ENCODE measurements around the gene ICA1L.

Gene ICA1L

GRCh38 chr2:202773301-202773973 lies 98.1 kb downstream of the ICA1L start:
- ATAC-seq, result no peak
- Mint-ChIP-seq H3K27ac (no peak overlapping the region), H3K9me3 (no peaks in the 10 kb centered on the region), H3K4me3 (no peak overlapping the region), H3K36me3 (peaks cover 27% of the 10 kb centered on the region), H3K27me3 (no peaks in the 10 kb centered on the region), H3K4me1 (no peaks in the 10 kb centered on the region)

DNA sequence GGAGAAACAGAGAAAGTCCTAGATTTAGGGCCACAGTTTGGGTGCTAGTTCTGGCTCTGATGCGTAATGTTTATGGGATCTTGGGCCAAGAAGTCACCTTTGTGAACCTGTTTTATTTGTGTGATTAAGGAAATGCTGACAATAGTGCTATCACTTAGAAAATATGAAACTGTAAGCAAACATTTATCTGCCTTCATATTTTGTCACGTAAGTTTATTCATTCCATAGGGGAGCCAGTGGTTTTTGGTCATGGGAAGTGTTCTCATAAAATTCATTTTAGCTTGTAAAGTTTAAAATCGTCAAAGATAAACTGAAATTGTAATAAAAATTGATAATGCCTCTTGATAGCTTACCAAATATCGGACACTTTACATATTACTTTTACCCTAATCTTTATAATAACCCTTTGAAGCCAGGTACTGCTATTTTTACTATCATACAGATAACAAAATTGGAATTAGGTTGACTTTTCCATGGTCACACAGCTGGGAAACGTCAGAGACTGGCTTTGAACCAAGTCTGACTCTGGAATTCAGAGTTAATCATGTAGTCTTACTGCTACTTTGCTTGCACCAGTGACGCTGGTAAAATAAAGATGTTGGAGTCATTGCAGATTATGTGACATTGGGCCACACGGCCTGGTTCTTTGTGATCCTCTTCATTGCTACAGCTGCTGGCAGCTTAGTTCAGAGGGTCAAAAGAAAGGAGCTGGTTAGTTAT lies 99.7 kb downstream of the ICA1L start:
- no peaks in the 10 kb centered on the region for H3K27me3 Mint-ChIP-seq
- no peaks in the 10 kb centered on the region for H3K9me3 Mint-ChIP-seq
- no peak overlapping the region for H3K4me3 Mint-ChIP-seq
- H3K4me1 Mint-ChIP-seq, result no peaks in the 10 kb centered on the region
- H3K36me3 Mint-ChIP-seq, result peaks cover 32% of the 10 kb centered on the region
- H3K27ac Mint-ChIP-seq, result no peak overlapping the region
- ATAC-seq, result no peak

- no peaks in the 10 kb centered on the region for H3K9me3 Mint-ChIP-seq
- no peaks in the 10 kb centered on the region for H3K27me3 Mint-ChIP-seq
- H3K27ac Mint-ChIP-seq, result no peak overlapping the region
- no peak for ATAC-seq
- no peaks in the 10 kb centered on the region for H3K4me1 Mint-ChIP-seq
- no peak overlapping the region for H3K4me3 Mint-ChIP-seq
- peaks cover 38% of the 10 kb centered on the region for H3K36me3 Mint-ChIP-seq
Measured at GRCh38 chr2:202771336-202771735, 100.2 kb downstream of the ICA1L start.

GRCh38 chr2:202769201-202769600 lies 102.4 kb downstream of the ICA1L start:
- Mint-ChIP-seq H3K4me1 (no peaks in the 10 kb centered on the region), H3K27me3 (no peaks in the 10 kb centered on the region), H3K27ac (no peak overlapping the region), H3K4me3 (no peak overlapping the region), H3K36me3 (peaks cover 35% of the 10 kb centered on the region), H3K9me3 (no peaks in the 10 kb centered on the region)
- ATAC-seq, result no peak

- Mint-ChIP-seq H3K4me3 (no peak overlapping the region), H3K27me3 (no peaks in the 10 kb centered on the region)
Measured at GRCh38 chr2:202768273-202768672, 103.3 kb downstream of the ICA1L start.

DNA sequence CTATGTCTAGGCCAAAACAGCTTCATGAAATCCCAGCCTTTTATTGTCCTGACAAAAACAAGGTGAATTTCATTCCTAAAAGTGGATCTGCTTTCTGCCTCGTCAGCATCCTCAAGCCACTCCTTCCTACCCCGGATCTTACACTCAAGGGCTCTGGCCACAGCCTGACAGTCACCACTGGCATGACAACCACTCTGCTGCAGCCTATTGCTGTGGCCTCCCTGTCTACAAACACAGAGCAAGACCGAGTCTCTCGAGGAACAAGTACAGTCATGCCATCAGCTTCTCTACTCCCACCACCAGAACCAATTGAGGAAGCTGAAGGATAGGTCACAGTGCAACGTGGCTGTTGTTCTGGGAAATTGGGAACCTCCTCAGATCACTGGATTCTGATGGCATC lies 106.1 kb downstream of the ICA1L start:
- H3K4me1 Mint-ChIP-seq, result peaks cover 8% of the 10 kb centered on the region
- H3K27me3 Mint-ChIP-seq, result no peaks in the 10 kb centered on the region
- no peaks in the 10 kb centered on the region for H3K9me3 Mint-ChIP-seq
- no peak overlapping the region for H3K4me3 Mint-ChIP-seq
- peaks cover 65% of the 10 kb centered on the region for H3K36me3 Mint-ChIP-seq
- no peak for ATAC-seq
- H3K27ac Mint-ChIP-seq, result no peak overlapping the region

More at GRCh38 chr2:202768273-202768672, 103.3 kb downstream of the ICA1L start:
- Mint-ChIP-seq H3K4me1 (no peaks in the 10 kb centered on the region), H3K9me3 (no peaks in the 10 kb centered on the region), H3K27ac (no peak overlapping the region), H3K36me3 (peaks cover 39% of the 10 kb centered on the region)
- no peak for ATAC-seq

- no peak for ATAC-seq
- no peak overlapping the region for H3K4me3 Mint-ChIP-seq
- H3K36me3 Mint-ChIP-seq, result peaks cover 67% of the 10 kb centered on the region
- H3K27ac Mint-ChIP-seq, result no peak overlapping the region
- peaks cover 8% of the 10 kb centered on the region for H3K4me1 Mint-ChIP-seq
- H3K27me3 Mint-ChIP-seq, result no peaks in the 10 kb centered on the region
- H3K9me3 Mint-ChIP-seq, result no peaks in the 10 kb centered on the region
Measured at GRCh38 chr2:202764991-202765390, 106.6 kb downstream of the ICA1L start.

- ATAC-seq, result no peak
- Mint-ChIP-seq H3K4me1 (peaks cover 8% of the 10 kb centered on the region), H3K9me3 (no peaks in the 10 kb centered on the region), H3K27me3 (no peaks in the 10 kb centered on the region), H3K27ac (no peak overlapping the region), H3K36me3 (peaks cover 65% of the 10 kb centered on the region), H3K4me3 (no peak overlapping the region)
Measured at GRCh38 chr2:202763916-202764315, 107.7 kb downstream of the ICA1L start.

- Mint-ChIP-seq H3K36me3 (peaks cover 60% of the 10 kb centered on the region), H3K27ac (no peak overlapping the region), H3K4me1 (peaks cover 8% of the 10 kb centered on the region), H3K9me3 (no peaks in the 10 kb centered on the region), H3K27me3 (no peaks in the 10 kb centered on the region), H3K4me3 (no peak overlapping the region)
- ATAC-seq, result no peak
Measured at GRCh38 chr2:202762556-202762955, 109.0 kb downstream of the ICA1L start.

DNA sequence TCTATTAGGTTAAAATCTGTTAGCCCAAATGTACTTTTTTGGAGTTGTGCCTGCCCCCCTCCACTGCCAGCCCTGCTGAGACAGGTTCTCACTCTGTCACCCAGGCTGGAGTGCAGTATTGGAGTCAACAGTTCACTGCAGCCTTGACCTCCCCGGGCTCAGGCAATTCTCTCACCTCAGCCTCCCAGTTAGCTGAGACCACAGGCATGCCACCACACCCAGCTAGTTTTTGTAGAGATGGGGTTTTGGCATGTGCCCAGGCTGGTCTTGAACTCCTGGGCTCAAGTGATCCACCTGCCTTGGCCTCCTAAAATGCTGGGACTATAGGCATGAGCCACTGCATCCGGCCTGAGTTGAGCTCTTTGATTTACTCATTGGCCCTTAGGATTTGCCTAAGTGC lies 110.7 kb downstream of the ICA1L start:
- H3K4me3 Mint-ChIP-seq, result no peak overlapping the region
- ATAC-seq, result no peak
- no peaks in the 10 kb centered on the region for H3K27me3 Mint-ChIP-seq
- no peaks in the 10 kb centered on the region for H3K9me3 Mint-ChIP-seq
- peak overlapping the region; percentile 58 for H3K27ac Mint-ChIP-seq
- peaks cover 52% of the 10 kb centered on the region for H3K36me3 Mint-ChIP-seq
- peaks cover 8% of the 10 kb centered on the region for H3K4me1 Mint-ChIP-seq

DNA sequence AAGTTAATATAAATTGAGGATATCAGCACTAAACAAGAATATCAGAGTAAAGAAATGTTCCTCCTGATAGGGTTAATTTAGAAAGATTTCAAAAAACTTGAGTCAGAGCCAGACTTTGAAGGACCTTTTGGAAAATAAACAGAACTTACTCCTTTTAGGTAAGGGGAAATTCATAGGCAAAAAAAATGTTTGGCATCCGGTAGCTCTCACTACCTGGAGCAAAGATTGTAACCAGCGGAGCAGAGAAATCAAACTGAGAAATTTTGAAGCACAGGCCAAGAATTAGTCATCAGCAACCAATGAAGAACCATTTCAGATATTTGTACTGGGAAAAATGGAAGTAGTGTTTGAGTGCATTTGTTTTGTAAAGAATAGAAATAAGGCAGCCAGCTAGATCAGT lies 113.0 kb downstream of the ICA1L start:
- H3K27ac Mint-ChIP-seq, result peak overlapping the region; percentile 12
- peaks cover 56% of the 10 kb centered on the region for H3K36me3 Mint-ChIP-seq
- ATAC-seq, result no peak
- H3K9me3 Mint-ChIP-seq, result no peaks in the 10 kb centered on the region
- peaks cover 8% of the 10 kb centered on the region for H3K4me1 Mint-ChIP-seq
- H3K4me3 Mint-ChIP-seq, result no peak overlapping the region
- H3K27me3 Mint-ChIP-seq, result no peaks in the 10 kb centered on the region

DNA sequence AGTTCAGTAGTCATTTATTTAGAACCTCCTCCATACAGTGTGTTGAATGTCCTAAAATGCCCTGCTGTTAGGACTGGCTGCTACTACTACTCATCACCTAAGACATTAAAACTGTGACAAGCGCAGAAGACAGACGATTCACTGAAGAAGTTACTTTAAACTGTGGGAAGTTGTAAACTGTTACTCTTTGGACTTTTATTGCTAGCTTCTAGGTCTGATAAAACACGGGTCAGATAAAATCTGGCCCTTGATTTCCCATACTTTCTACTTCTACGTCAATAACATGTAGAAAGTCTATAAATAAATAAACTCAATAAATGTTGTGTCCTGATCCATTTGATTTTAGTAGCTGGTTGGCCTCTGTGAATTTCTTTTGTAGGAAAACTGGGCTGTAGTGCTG lies 113.4 kb downstream of the ICA1L start:
- no peak for ATAC-seq
- H3K36me3 Mint-ChIP-seq, result peaks cover 57% of the 10 kb centered on the region
- H3K4me1 Mint-ChIP-seq, result peaks cover 6% of the 10 kb centered on the region
- peak overlapping the region; percentile 12 for H3K27ac Mint-ChIP-seq
- no peak overlapping the region for H3K4me3 Mint-ChIP-seq
- no peaks in the 10 kb centered on the region for H3K27me3 Mint-ChIP-seq
- H3K9me3 Mint-ChIP-seq, result no peaks in the 10 kb centered on the region

GRCh38 chr2:202757339-202757738 lies 114.2 kb downstream of the ICA1L start:
- Mint-ChIP-seq H3K27me3 (no peaks in the 10 kb centered on the region), H3K9me3 (no peaks in the 10 kb centered on the region), H3K4me1 (no peaks in the 10 kb centered on the region), H3K27ac (no peak overlapping the region), H3K36me3 (peaks cover 52% of the 10 kb centered on the region), H3K4me3 (no peak overlapping the region)
- no peak for ATAC-seq

- peaks cover 47% of the 10 kb centered on the region for H3K36me3 Mint-ChIP-seq
- no peak overlapping the region for H3K27ac Mint-ChIP-seq
- H3K27me3 Mint-ChIP-seq, result no peaks in the 10 kb centered on the region
- H3K9me3 Mint-ChIP-seq, result no peaks in the 10 kb centered on the region
- no peaks in the 10 kb centered on the region for H3K4me1 Mint-ChIP-seq
- no peak for ATAC-seq
- no peak overlapping the region for H3K4me3 Mint-ChIP-seq
Measured at GRCh38 chr2:202756598-202756997, 115.0 kb downstream of the ICA1L start.

DNA sequence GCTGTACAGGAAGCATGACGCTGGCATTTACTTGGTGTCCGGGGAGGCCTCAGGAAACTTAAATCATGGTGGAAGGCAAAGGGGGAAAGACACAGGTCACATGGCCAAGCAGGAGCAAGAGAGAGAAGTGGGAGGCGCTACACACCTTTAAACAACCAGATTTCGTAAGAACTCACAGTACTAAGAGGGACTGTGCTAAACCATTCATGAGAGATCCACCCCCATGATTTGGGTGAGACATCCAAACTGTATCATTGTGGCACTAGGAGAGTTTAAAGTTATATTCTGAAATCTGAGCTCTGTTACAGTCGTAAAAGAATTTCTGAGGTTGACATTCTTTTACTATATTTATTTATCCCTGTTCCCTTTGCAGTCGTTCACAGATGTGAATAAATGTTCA lies 116.6 kb downstream of the ICA1L start:
- Mint-ChIP-seq H3K9me3 (no peaks in the 10 kb centered on the region), H3K4me1 (peaks cover 10% of the 10 kb centered on the region), H3K36me3 (peaks cover 31% of the 10 kb centered on the region), H3K4me3 (no peak overlapping the region), H3K27me3 (no peaks in the 10 kb centered on the region), H3K27ac (no peak overlapping the region)
- ATAC-seq, result no peak

DNA sequence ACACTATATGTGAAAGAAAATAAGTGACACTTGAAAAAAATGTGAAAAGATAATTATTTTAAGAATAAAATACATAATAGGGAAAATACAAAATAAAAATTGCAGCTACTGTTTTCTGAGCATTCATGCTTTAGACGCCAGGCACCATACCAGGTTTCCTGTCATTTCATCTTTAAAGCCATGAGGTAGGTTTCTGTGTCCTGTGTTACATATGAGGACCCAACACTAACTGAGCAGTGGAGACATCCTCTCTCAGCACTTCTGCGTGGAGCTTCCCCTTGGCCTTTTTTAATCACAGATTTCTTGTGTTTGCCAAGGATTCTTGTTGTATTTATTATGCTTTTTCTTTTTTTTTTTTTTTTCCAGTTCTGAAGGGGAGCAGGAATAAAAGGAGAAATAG lies 119.5 kb downstream of the ICA1L start:
- H3K4me1 Mint-ChIP-seq, result peaks cover 36% of the 10 kb centered on the region
- no peak overlapping the region for H3K27ac Mint-ChIP-seq
- no peaks in the 10 kb centered on the region for H3K9me3 Mint-ChIP-seq
- H3K27me3 Mint-ChIP-seq, result no peaks in the 10 kb centered on the region
- ATAC-seq, result no peak
- H3K36me3 Mint-ChIP-seq, result peaks cover 41% of the 10 kb centered on the region
- no peak overlapping the region for H3K4me3 Mint-ChIP-seq
